GM12878 (cell line): ENCODE measurements around the gene MUTYH. TPM values are rescaled to one million over a fixed set of nuclear protein-coding genes. Genes with fewer than 3 reads are reported as not detected.

ENCODE experiments used
- ATAC-seq: fragments of 200-7000 bp; cut with Tn5 transposase; 3 replicates; pipeline ENCODE4 v1.9.1; 2020; ENCODE audit warnings: mild to moderate bottlenecking, moderate library complexity
- BruUV-seq: library from RNA; stranded (reverse); fragments of 400-500 nt; replicated peaks from 2 replicates; lab custom pipeline; 2021; lab: Mats Ljungman, UMichigan
- CTCF ChIA-PET: fragments of 300-600 bp; sonication (Branson Sonifier 250); formaldehyde crosslinking; extraction: SDS; loops from one replicate; lab custom pipeline; 2021; ENCODE audit warnings: inconsistent platforms; lab: Yijun Ruan, JAX
- POLR2A ChIA-PET: fragments of 350-600 bp; formaldehyde crosslinking; extraction: SDS; loops from one replicate; lab custom pipeline; 2021; ENCODE audit warnings: inconsistent platforms; lab: Charles Lee
- RAD21 ChIA-PET: fragments of 300-600 bp; sonication (Branson Sonifier 250); formaldehyde crosslinking; loops from one replicate; lab custom pipeline; 2023; ENCODE audit warnings: antibody characterized with exemption; ENCODE audit not compliant: unreplicated experiment; lab: Charles Lee
- SMC1A ChIA-PET: fragments of 300-600 bp; sonication (Branson Sonifier 250); formaldehyde crosslinking; loops from one replicate; lab custom pipeline; 2023; ENCODE audit not compliant: unreplicated experiment, uncharacterized antibody; lab: Charles Lee
- DNase-seq: peaks from one replicate; pipeline ENCODE4 v3.0.0-alpha.2; 2011; ENCODE audit warnings: low read depth, low spot score
- FAIRE-seq: peaks from 3 replicates; lab custom pipeline; 2011; peaks lifted over from hg19 to GRCh38; lab: Jason Lieb, UNC
- H2AFZ ChIP-seq: 2 replicates; pipeline ENCODE4 v1.6.0; 2011; ENCODE audit warnings: low read depth, low read length, control low read depth; ENCODE audit not compliant: control insufficient read depth
- H3K27ac ChIP-seq: 2 replicates; pipeline ENCODE4 v1.5.1; 2011; ENCODE audit warnings: control low read depth; ENCODE audit not compliant: control insufficient read depth, insufficient read depth
- H3K27me3 ChIP-seq, 2 experiments: replicated peaks in 1 of 2; 2 replicates each; pipeline versions ENCODE4 v1.6.0 to v1.6.1; 2011; ENCODE audit warnings: low read length in 1 of 2; ENCODE audit not compliant: control insufficient read depth in 2 of 2, insufficient read depth in 2 of 2
- H3K36me3 ChIP-seq, 2 experiments: 2 replicates each; pipeline ENCODE4 v1.5.1; 2011; ENCODE audit warnings: low read length in 1 of 2; ENCODE audit not compliant: control insufficient read depth in 2 of 2, insufficient read depth in 2 of 2
- H3K4me1 ChIP-seq: 2 replicates; pipeline ENCODE4 v1.6.1; 2011; ENCODE audit warnings: mild to moderate bottlenecking, low read length, moderate library complexity, mixed read lengths; ENCODE audit not compliant: control insufficient read depth, insufficient read depth
- H3K4me2 ChIP-seq: 2 replicates; pipeline ENCODE4 v1.6.0; 2011; ENCODE audit warnings: control low read depth; ENCODE audit not compliant: control insufficient read depth, insufficient read depth
- H3K4me3 ChIP-seq: fragments of 200-600 bp; sonication (generic); 2 replicates; pipeline ENCODE4 v1.5.1; 2016
- H3K79me2 ChIP-seq: 2 replicates; pipeline ENCODE4 v1.6.0; 2011; ENCODE audit warnings: low read length; ENCODE audit not compliant: control insufficient read depth, insufficient read depth
- H3K9ac ChIP-seq: 2 replicates; pipeline ENCODE4 v1.8.0; 2011; ENCODE audit warnings: low read length, control low read depth, mixed read lengths; ENCODE audit not compliant: control insufficient read depth, insufficient read depth
- H3K9me3 ChIP-seq: replicated peaks from 3 replicates; pipeline ENCODE4 v1.5.1; 2011; ENCODE audit warnings: mild to moderate bottlenecking, low read length; ENCODE audit not compliant: control insufficient read depth, insufficient read depth
- H4K20me1 ChIP-seq: 2 replicates; pipeline ENCODE4 v1.6.0; 2011; ENCODE audit not compliant: control insufficient read depth, insufficient read depth
- CREM ChIP-seq: IDR thresholded peaks from 2 replicates; pipeline ENCODE4 v1.6.1; 2014; ENCODE audit warnings: antibody characterized with exemption, low read depth
- ETV6 ChIP-seq, 2 experiments: fragments of 450-650 bp in 1 of 2; IDR thresholded peaks in 1 of 2; conservative IDR thresholded peaks in 1 of 2; 2 replicates each; pipeline ENCODE4 v1.6.1; 2014; ENCODE audit warnings: antibody characterized with exemption in 1 of 2, borderline replicate concordance in 1 of 2, low read depth in 1 of 2, mild to moderate bottlenecking in 1 of 2, moderate library complexity in 1 of 2
- FOXK2 ChIP-seq: fragments of 450-650 bp; IDR thresholded peaks from 2 replicates; pipeline ENCODE4 v1.6.1; 2017; ENCODE audit warnings: mild to moderate bottlenecking, moderate library complexity
- NFIC ChIP-seq: IDR thresholded peaks from 2 replicates; pipeline ENCODE4 v1.6.1; 2012; ENCODE audit warnings: low read depth, mild to moderate bottlenecking, inconsistent platforms, low read length, moderate library complexity
- NFYB ChIP-seq: IDR thresholded peaks from 2 replicates; pipeline ENCODE4 v1.6.1; 2011; ENCODE audit warnings: low read depth, mild to moderate bottlenecking, low read length, improper control_type of control experiment, moderate library complexity; ENCODE audit not compliant: insufficient read depth
- NR2F1 ChIP-seq: fragments of 450-650 bp; conservative IDR thresholded peaks from 2 replicates; pipeline ENCODE4 v1.6.1; 2017; ENCODE audit warnings: mild to moderate bottlenecking
- PAX5 ChIP-seq: IDR thresholded peaks from 2 replicates; pipeline ENCODE4 v1.6.1; 2011; ENCODE audit warnings: low read depth, low read length, borderline replicate concordance
- POU2F2 ChIP-seq: IDR thresholded peaks from 3 replicates; pipeline ENCODE4 v1.6.1; 2011; ENCODE audit warnings: low read depth, mild to moderate bottlenecking, low read length, borderline replicate concordance
- PRDM15 ChIP-seq: fragments of 450-650 bp; formaldehyde crosslinking; IDR thresholded peaks from 2 replicates; pipeline ENCODE4 v1.4.0; 2020; ENCODE audit warnings: mild to moderate bottlenecking, moderate library complexity
- RAD21 ChIP-seq: IDR thresholded peaks from 2 replicates; pipeline ENCODE4 v1.6.1; 2011; ENCODE audit warnings: mild to moderate bottlenecking, low read depth, low read length, moderate library complexity; ENCODE audit not compliant: insufficient read depth
- RFX5 ChIP-seq: IDR thresholded peaks from 2 replicates; pipeline ENCODE4 v1.6.1; 2011; ENCODE audit warnings: low read depth, low read length, improper control_type of control experiment
- ZNF384 ChIP-seq: IDR thresholded peaks from 2 replicates; pipeline ENCODE4 v1.6.1; 2012; ENCODE audit warnings: low read depth, mild to moderate bottlenecking, low read length, improper control_type of control experiment, borderline replicate concordance
- WGBS: methylation state at CpG from one replicate; pipeline ENCODE4 v1.1.6; 2016; ENCODE audit warnings: low lambda C conversion rate; ENCODE audit not compliant: insufficient replicate concordance, insufficient coverage; ENCODE audit errors: missing lambda C conversion rate; 5-methylcytosine and 5-hydroxymethylcytosine counted together
- in situ Hi-C: fragments of 300-500 bp; cut with MboI; formaldehyde crosslinking; loops from 9 replicates; pipeline ENCODE4 v1.14.3; 2018; ENCODE audit warnings: mixed read lengths
- intact Hi-C: fragments of 100-400 bp; cut with micrococcal nuclease; formaldehyde crosslinking; loops from one replicate; pipeline ENCODE4 v1.14.2; 2022; ENCODE audit not compliant: unreplicated experiment
- polyA plus RNA-seq, 11 experiments: library from polyadenylated mRNA; depleted of rRNA in 4 of 11; unstranded in 6 of 11; stranded (reverse) in 5 of 11; fragments of >200 nt; fragmentation: Nextera tagmentation in 4 of 11; fragmentation: Illumina TruSeq in 1 of 11; extraction: Ambion mirVana in 4 of 11; extraction: Trizol in 1 of 11; gene quantifications; 1 replicate in 1 of 11; 2 replicates in 10 of 11; pipeline versions ENCODE4 v1.2.1 to v1.2.3, GENCODE V29; 2011 to 2016; ENCODE audit warnings: inconsistent platforms in 2 of 11, missing spikeins in 2 of 11, low read depth in 1 of 11
- total RNA-seq, 4 experiments: library from RNA; depleted of rRNA in 3 of 4; stranded (reverse); fragments of >200 nt in 3 of 4; fragmentation: Illumina TruSeq in 1 of 4; extraction: Trizol in 1 of 4; gene quantifications; 2 replicates each; pipeline versions ENCODE4 v1.2.1 to v1.2.3, GENCODE V29; 2013 to 2021
- TF ChIP-seq, protein P1 (sequence below): fragments of 450-650 bp; IDR thresholded peaks from 2 replicates; pipeline ENCODE4 v1.6.1; 2017; ENCODE audit warnings: borderline replicate concordance
- TF ChIP-seq, protein P2 (sequence below): fragments of 450-650 bp; IDR thresholded peaks from 2 replicates; pipeline ENCODE4 v1.6.1; 2018; ENCODE audit warnings: borderline replicate concordance, mild to moderate bottlenecking; ENCODE audit not compliant: partially characterized antibody

Gene MUTYH
- total and polyA plus RNA-seq, 10 of the 15 experiments (the other 5 are each of a cell fraction or from before 2014, with no cell fraction given) = 2.5 to 42.0 (median 30.0) TPM

DNA sequence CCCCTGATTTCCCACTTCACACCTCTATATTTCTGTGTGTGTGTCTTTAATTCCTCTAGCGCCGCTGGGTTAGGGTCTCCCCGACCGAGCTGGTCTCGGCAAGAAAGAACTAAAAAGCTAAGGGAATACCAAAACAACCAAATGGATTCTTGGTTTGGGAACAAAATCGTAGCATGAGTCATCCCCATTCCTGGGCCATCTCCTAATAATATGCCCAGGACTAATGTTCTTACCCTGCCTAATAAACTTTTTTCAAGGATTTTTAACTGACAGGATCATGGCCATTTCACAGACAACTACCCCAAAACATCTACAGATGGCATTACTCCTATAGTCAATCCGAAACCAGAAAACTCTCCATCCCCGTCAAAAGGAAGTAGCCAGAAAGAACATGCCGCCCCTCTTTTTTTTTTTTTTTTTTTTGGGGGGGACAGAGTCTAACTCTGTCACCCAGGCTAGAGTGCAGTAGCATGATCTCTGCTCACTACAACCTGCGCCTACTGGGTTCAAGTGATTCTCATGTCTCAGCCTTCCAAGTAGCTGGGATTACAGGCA is 17.7 kb downstream of the MUTYH start (continued):
- no peak for TF ChIP-seq PRDM15
- TF ChIP-seq NR2F1 = no peak
- no peak for TF ChIP-seq RFX5
- TF ChIP-seq ZNF384 = peak; percentile 59
- TF ChIP-seq ETV6 (conservative IDR thresholded peaks at IDR 0.05 in 1 of 2, IDR thresholded peaks at IDR 0.05 in 1 of 2; ENCODE audit: borderline replicate concordance in 1 of 2, low read depth in 1 of 2) = peak in 1 of 2 experiments; percentile 30; a peak in 1 of 4 replicates
- TF ChIP-seq, all 136 proteins: peak for 4

DNA sequence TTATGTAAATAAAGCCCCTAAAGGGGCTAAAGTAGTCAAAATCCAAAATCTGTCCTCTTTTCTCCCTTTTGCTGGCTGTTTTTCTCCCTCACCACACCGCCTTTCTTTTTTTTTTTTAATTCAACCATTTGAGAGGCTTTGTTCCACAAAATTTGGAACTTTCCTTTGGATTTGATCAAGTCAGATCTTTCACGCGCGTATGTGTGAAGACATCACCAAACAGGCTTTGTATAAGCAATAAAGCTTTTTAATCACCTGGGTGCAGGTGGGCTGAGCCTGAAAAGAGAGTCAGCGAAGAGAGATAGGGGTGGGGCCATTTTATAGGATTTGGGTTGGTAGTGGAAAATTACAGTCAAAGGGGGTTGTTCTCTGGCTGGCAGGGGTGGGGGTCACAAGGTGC is 18.8 kb downstream of the MUTYH start:
- intact Hi-C loops = no loop called here
- Histone ChIP-seq H3K79me2 (no peaks in the 10 kb centered on the region; the same call in 1 of the 2 replicates), H2AFZ (peak overlapping the region; percentile 58), H3K9ac (no peak overlapping the region; the same call in 1 of the 2 replicates), H3K36me3 (no peaks in the 10 kb centered on the region), H3K27me3 (no peaks in the 10 kb centered on the region), H3K4me2 (peak overlapping the region; percentile 44), H4K20me1 (no peaks in the 10 kb centered on the region), H3K27ac (peak overlapping the region; percentile 37; the same call in 1 of the 2 replicates), H3K9me3 (no peaks in the 10 kb centered on the region; the same call in 2 of the 3 replicates), H3K4me3 (peak overlapping the region; percentile 46), H3K4me1 (peaks cover 10% of the 10 kb centered on the region; the same call in 1 of the 2 replicates)
- no peak for DNase-seq
- RAD21 ChIA-PET = interaction anchor here (1.0 kb wide), 1 partner anchor 19 kb away, joined by 4 read pairs; the partner anchor contains the start of genes MUTYH and TOE1
- 79% methylated on average over 5 of the region's 5 CpGs for WGBS
- FAIRE-seq = no peak
- in situ Hi-C loops = no loop called here
- ATAC-seq = no peak
- CTCF ChIA-PET = interaction anchor here (0.9 to 1.0 kb wide), 2 partner anchors 11 to 171 kb away, joined by 3 read pairs; no protein-coding TSS in a partner anchor
- no TSS peak for BruUV-seq
- POLR2A ChIA-PET = interaction anchor here (0.7 to 1.8 kb wide), 4 partner anchors 12 to 269 kb away, joined by 3 to 6 read pairs (median 4); no protein-coding TSS in a partner anchor
- SMC1A ChIA-PET = interaction anchor here (0.9 to 9.2 kb wide), 4 partner anchors 10 to 117 kb away, joined by 3 to 57 read pairs (median 10); partner anchors contain the start of genes MUTYH and TOE1
- TF ChIP-seq, protein P1, sequence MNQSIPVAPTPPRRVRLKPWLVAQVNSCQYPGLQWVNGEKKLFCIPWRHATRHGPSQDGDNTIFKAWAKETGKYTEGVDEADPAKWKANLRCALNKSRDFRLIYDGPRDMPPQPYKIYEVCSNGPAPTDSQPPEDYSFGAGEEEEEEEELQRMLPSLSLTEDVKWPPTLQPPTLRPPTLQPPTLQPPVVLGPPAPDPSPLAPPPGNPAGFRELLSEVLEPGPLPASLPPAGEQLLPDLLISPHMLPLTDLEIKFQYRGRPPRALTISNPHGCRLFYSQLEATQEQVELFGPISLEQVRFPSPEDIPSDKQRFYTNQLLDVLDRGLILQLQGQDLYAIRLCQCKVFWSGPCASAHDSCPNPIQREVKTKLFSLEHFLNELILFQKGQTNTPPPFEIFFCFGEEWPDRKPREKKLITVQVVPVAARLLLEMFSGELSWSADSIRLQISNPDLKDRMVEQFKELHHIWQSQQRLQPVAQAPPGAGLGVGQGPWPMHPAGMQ = no peak
- no peak for TF ChIP-seq POU2F2
- TF ChIP-seq NFYB = no peak
- TF ChIP-seq, protein P2, sequence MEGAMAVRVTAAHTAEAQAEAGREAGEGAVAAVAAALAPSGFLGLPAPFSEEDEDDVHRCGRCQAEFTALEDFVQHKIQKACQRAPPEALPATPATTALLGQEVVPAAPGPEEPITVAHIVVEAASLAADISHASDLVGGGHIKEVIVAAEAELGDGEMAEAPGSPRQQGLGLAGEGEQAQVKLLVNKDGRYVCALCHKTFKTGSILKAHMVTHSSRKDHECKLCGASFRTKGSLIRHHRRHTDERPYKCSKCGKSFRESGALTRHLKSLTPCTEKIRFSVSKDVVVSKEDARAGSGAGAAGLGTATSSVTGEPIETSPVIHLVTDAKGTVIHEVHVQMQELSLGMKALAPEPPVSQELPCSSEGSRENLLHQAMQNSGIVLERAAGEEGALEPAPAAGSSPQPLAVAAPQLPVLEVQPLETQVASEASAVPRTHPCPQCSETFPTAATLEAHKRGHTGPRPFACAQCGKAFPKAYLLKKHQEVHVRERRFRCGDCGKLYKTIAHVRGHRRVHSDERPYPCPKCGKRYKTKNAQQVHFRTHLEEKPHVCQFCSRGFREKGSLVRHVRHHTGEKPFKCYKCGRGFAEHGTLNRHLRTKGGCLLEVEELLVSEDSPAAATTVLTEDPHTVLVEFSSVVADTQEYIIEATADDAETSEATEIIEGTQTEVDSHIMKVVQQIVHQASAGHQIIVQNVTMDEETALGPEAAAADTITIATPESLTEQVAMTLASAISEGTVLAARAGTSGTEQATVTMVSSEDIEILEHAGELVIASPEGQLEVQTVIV = no peak
- no peak for TF ChIP-seq RAD21
- TF ChIP-seq FOXK2 = no peak
- no peak for TF ChIP-seq NFIC
- TF ChIP-seq CREM = no peak
- no peak for TF ChIP-seq PAX5
